ENCODE measurements around the gene TRMT13. TPM values are rescaled to one million over a fixed set of nuclear protein-coding genes. Genes with fewer than 3 reads are reported as not detected.

TRMT13 gene
- polyA plus RNA-seq, 1 of the 3 experiments (the other 2 are of a cell fraction), result 7.6 TPM

GRCh38 chr1:100152271-100152670, 19.3 kb downstream of the TRMT13 start:
- TF ChIP-seq SMC3 (IDR thresholded peaks at IDR 0.05; ENCODE audit: low read depth, low read length) (no peak), ELF1 (IDR thresholded peaks at IDR 0.05) (no peak), USF2 (IDR thresholded peaks at IDR 0.05; ENCODE audit: borderline replicate concordance, low read depth, low read length) (no peak), PBX3 (IDR thresholded peaks at IDR 0.05) (no peak), TEAD4 (IDR thresholded peaks at IDR 0.05; ENCODE audit: borderline replicate concordance, insufficient read depth) (no peak), MXI1 (IDR thresholded peaks at IDR 0.05; ENCODE audit: low read depth, low read length) (no peak), YY1 (IDR thresholded peaks at IDR 0.05; ENCODE audit: low read depth) (no peak), FOXJ3 (CRISPR knock-in tag; IDR thresholded peaks at IDR 0.05) (no peak), RFX5 (IDR thresholded peaks at IDR 0.05; ENCODE audit: low read length) (no peak), CTCF (IDR thresholded peaks at IDR 0.05) (no peak), MEF2A (IDR thresholded peaks at IDR 0.05; ENCODE audit: borderline replicate concordance, low read depth) (no peak), MAX (IDR thresholded peaks at IDR 0.05; ENCODE audit: low read depth) (no peak)
- Histone ChIP-seq H3K27ac (ENCODE audit: low read depth in 2 of 2, low read length in 1 of 2) (no peak overlapping the region), H3K36me3 (replicated peaks in 1 of 2; ENCODE audit: control insufficient read depth in 1 of 2, insufficient read depth in 2 of 2, low read length in 1 of 2) (peaks cover 31 to 34% of the 10 kb centered on the region in 2 experiments), H3K27me3 (ENCODE audit: insufficient read depth) (no peaks in the 10 kb centered on the region), H3K9ac (no peak overlapping the region), H3K4me2 (no peak overlapping the region), H3F3A (replicated peaks; ENCODE audit: insufficient read depth) (no peaks in the 10 kb centered on the region), H4K20me1 (ENCODE audit: insufficient read depth) (no peaks in the 10 kb centered on the region), H3K79me2 (ENCODE audit: insufficient read depth) (no peaks in the 10 kb centered on the region), H2AFZ (ENCODE audit: low read depth) (no peak overlapping the region), H3K4me1 (ENCODE audit: control insufficient read depth in 1 of 2, insufficient read depth in 2 of 2, low read depth in 1 of 2, low read length in 1 of 2) (no peaks in the 10 kb centered on the region), H3K9me2 (no peaks in the 10 kb centered on the region), H3K4me3 (ENCODE audit: low read depth in 2 of 2, low read length in 1 of 2) (no peak overlapping the region), H3K9me3 (no peaks in the 10 kb centered on the region)
- no peak for DNase-seq
- POLR2A ChIA-PET, result no interaction called here
- CTCF ChIA-PET, result interaction anchor here (0.8 kb wide), 1 partner anchor 11 kb away, joined by 4 read pairs; no protein-coding TSS in a partner anchor
- 96% methylated on average over 4 of the region's 4 CpGs for WGBS (ENCODE audit: low lambda C conversion rate)

- no peaks in the 10 kb centered on the region for H3K79me2 ChIP-seq (ENCODE audit: insufficient read depth)
- no peak overlapping the region for H2AFZ ChIP-seq (ENCODE audit: low read depth)
- no peaks in the 10 kb centered on the region for H3K9me3 ChIP-seq
- DNase-seq, result no peak
- no peaks in the 10 kb centered on the region for H3K27me3 ChIP-seq (ENCODE audit: insufficient read depth)
- no peak overlapping the region for H3K4me3 ChIP-seq (ENCODE audit: low read depth in 2 of 2, low read length in 1 of 2)
- no peak overlapping the region for H3K4me2 ChIP-seq
- ChIA-PET CTCF (interaction anchor here (1.0 kb wide), 2 partner anchors 11 to 296 kb away, joined by 4 read pairs; no protein-coding TSS in a partner anchor), POLR2A (no interaction called here)
- H3K27ac ChIP-seq (ENCODE audit: low read depth in 2 of 2, low read length in 1 of 2), result no peak overlapping the region
- TF ChIP-seq RXRA (IDR thresholded peaks at IDR 0.05; ENCODE audit: borderline replicate concordance, low read depth) (no peak), SIN3A (IDR thresholded peaks at IDR 0.05; ENCODE audit: borderline replicate concordance, low read depth, low read length) (no peak), EP300 (IDR thresholded peaks at IDR 0.05; ENCODE audit: borderline replicate concordance in 1 of 2, low read depth in 1 of 2, low read length in 1 of 2) (no peak), PBX3 (IDR thresholded peaks at IDR 0.05) (no peak), RFX5 (IDR thresholded peaks at IDR 0.05; ENCODE audit: low read length) (no peak), JUND (IDR thresholded peaks at IDR 0.05) (no peak), USF2 (IDR thresholded peaks at IDR 0.05; ENCODE audit: borderline replicate concordance, low read depth, low read length) (no peak), TEAD4 (IDR thresholded peaks at IDR 0.05; ENCODE audit: borderline replicate concordance, insufficient read depth) (no peak), GABPA (IDR thresholded peaks at IDR 0.05; ENCODE audit: low read depth) (no peak), NRF1 (IDR thresholded peaks at IDR 0.05; ENCODE audit: low read depth, low read length) (no peak), MXI1 (IDR thresholded peaks at IDR 0.05; ENCODE audit: low read depth, low read length) (no peak)
- no peaks in the 10 kb centered on the region for H3F3A ChIP-seq (replicated peaks; ENCODE audit: insufficient read depth)
- H3K36me3 ChIP-seq (replicated peaks in 1 of 2; ENCODE audit: control insufficient read depth in 1 of 2, insufficient read depth in 2 of 2, low read length in 1 of 2), result no peaks in the 10 kb centered on the region
- H3K4me1 ChIP-seq (ENCODE audit: control insufficient read depth in 1 of 2, insufficient read depth in 2 of 2, low read depth in 1 of 2, low read length in 1 of 2), result no peaks in the 10 kb centered on the region
- no peak overlapping the region for H3K9ac ChIP-seq
- no peaks in the 10 kb centered on the region for H3K9me2 ChIP-seq
- H4K20me1 ChIP-seq (ENCODE audit: insufficient read depth), result no peaks in the 10 kb centered on the region
Measured at GRCh38 chr1:100162881-100163280, 29.9 kb downstream of the TRMT13 start.
